Hippocampal formation (tissue), 2 donors: ENCODE measurements around the gene PEAK1.
A peak's percentile ranks its signal among the peaks of the same experiment; 100 is the strongest.

ENCODE experiments used
- DNase-seq, 2 donors: peaks; one replicate each; lab custom pipeline; 2025; lab: John Stamatoyannopoulos, UW

PEAK1 gene

GRCh38 chr15:77097921-77098320 is 322.0 kb downstream of the PEAK1 start:
- no peak for DNase-seq

DNA sequence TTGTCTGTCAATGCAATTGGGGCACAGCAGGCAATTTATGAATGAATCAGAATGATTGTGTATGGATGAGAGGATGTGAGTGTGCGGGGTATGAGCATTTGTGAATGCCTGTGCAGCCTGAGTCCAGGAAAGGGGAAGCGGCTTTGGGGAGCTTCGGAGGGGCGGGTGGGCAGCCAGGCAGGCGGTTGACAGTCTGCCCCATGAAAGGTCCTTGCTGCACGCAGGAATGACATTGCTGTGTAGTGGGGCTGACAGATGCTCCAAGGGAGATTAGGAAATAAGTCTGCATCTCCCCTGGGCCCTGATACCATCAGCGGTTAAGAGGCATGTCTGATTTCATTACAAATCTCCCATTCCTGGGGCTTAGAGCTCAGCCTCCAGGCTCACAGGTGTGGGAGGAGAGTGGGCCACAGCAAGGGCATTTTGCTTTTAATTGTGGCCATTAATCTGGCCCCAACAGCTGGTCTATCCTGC is 322.6 kb downstream of the PEAK1 start:
- DNase-seq, result no peak

GRCh38 chr15:77096541-77096940 is 323.4 kb downstream of the PEAK1 start:
- DNase-seq, result no peak

GRCh38 chr15:77096138-77096537 is 323.8 kb downstream of the PEAK1 start:
- no peak for DNase-seq

DNA sequence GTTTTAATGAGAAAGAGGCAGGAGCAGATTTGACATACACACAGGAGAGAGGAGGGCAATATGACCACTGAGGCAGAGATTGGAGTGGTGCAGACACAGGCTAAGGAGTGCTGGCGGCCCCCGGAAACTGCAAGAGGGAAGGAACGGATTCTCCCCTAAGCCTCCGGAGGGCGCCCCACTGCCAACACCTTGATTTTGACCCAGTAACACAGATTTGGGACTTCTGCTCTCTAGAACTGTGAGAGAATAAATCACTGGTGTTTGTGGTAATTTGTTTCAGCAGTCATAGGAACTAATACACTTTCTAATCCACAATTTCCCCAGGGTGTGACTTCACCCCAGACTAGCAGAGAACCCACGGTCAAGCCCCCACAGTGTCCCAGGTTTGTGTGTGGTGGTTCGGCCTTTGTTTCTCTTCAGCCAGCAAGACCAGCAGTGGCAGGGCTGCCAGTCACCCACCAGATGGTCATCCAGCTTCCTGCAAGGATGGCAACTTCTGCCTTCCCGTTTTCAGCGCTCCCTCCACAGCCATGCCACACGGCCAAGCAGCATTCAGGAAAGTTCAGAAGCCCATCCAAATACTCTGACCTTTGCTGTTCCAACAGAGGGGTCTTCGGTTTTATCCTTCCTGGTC is 325.4 kb downstream of the PEAK1 start:
- no peak for DNase-seq

DNA sequence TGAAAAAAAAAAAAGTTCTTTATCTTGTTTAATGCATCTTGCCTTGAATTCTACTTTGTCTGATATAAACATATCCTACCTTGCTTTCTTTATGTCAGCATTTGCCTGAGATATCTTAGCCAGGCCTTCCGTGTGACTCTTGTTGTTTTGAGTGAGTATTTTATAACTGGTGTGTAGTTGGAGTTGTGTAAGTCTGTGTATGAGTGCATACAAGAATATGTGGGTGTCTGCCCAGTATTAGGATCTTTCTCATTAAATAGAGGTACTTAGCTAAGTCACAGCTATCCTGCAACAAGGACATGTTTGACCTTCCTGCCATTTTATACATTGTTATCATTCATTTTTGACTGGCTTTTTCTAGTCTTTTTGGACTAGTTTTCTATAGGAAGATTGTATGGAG is 326.5 kb downstream of the PEAK1 start:
- no peak for DNase-seq

DNA sequence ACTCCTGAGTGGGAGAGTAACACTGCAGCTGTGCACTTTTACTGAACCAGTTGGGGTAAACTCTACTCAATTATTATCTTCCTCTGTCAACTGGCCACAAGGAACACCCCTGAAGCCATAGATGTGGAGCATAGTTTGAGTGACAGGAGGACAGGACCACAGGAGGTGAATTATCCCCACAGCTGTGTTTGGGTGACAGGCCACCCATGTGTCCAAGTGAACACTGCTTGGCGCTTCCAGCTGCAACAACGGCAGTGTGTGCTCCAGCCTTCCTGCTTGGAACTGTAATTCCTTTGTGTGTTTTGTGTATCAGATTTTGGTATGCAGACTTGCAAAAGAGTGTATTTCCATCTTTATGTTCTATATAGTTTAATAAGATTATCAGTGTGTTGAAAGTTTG is 328.8 kb downstream of the PEAK1 start:
- DNase-seq, result no peak

DNA sequence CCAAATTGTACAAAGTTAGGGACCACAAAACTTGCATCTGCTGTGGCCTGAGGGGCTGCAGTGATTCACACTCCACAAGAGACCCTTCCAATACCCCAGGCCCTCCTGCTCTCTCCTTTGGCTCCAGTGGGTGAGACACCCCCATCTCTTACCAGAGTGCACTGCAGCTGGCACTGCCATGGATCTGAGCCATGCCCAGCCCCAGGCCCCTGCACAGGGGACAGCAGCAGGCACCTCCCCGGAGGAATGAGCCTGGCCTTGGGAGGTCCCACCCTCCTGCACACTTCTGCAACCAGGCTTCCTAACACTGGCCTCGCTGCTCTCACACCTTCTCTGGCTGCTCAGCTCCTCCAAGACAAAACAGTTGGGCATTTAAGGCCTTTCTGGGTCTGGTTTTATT is 332.7 kb downstream of the PEAK1 start:
- no peak for DNase-seq

GRCh38 chr15:77085297-77085696 is 334.6 kb downstream of the PEAK1 start:
- no peak for DNase-seq

- DNase-seq, result no peak
Measured at GRCh38 chr15:77084436-77084835, 335.5 kb downstream of the PEAK1 start.

GRCh38 chr15:77083381-77084160 is 336.3 kb downstream of the PEAK1 start:
- peak; percentile 61 to 62 for DNase-seq

GRCh38 chr15:77081971-77082370 is 337.9 kb downstream of the PEAK1 start:
- DNase-seq, result no peak

DNA sequence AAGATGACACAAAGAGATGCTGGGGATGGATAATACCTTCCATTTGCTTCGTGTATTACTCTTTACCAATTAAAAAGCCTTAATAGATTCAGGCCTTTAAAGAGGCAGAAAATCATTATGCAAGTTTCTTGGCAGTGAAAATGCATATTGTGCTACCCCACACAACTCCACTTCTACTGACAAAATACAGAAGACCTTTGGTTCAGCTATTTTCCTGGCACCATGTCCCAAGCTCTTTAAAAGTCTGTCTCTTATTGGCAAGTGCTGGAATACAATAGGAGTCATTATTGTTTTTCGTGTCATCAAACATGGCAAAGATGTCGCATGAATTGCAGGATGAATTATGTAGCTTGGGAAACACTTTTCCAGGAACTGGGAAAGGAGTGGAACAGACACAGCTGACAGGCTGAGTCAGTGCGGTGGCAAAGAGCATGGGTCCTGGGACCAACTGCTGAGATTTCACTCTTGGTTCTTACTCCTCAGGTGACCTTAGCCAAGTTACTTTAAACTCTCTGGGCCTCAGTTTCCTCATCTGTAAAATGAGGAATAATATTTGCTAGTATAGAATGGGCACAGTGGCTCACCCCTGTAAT is 343.5 kb downstream of the PEAK1 start:
- DNase-seq, result peak in 1 of 2 donors; percentile 7

DNA sequence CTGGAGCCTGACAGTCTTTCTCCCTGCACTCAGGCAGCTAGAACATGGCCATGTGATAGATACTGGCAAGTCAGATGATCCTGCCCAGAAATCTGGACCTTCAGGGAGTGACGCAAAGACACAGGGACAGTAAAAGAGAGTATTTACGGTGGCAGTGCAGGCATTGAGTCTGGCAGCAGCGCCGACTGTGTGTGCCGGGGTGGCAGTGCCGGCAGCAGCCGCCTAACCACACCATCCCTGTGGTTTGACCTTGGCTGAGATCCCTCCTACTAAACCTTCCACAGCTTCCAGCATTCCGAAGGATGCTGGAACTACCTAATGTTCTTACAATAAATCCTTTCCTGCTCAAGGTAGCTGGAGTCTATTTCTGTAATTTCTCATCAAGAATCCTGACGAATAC is 344.4 kb downstream of the PEAK1 start:
- peak; percentile 20 to 26 for DNase-seq

DNA sequence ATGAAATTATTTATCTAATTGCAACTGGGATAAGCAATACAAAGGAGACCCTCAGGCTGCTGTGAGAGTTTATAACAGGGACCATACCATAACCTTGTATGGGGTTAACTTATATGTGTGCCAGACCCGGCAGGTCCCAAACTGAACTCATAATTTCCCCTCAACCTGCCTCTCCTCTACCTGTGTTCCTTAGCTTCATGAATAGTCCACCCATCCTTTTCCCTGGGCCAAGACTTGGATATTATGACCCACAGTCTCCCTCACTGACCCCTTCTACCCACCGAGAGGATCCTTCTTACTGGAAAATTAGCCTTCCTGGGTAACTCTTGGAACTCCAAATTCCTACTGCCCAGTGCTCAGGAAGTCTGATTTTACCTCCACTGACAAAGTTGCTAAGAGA is 345.6 kb downstream of the PEAK1 start:
- DNase-seq, result no peak

DNA sequence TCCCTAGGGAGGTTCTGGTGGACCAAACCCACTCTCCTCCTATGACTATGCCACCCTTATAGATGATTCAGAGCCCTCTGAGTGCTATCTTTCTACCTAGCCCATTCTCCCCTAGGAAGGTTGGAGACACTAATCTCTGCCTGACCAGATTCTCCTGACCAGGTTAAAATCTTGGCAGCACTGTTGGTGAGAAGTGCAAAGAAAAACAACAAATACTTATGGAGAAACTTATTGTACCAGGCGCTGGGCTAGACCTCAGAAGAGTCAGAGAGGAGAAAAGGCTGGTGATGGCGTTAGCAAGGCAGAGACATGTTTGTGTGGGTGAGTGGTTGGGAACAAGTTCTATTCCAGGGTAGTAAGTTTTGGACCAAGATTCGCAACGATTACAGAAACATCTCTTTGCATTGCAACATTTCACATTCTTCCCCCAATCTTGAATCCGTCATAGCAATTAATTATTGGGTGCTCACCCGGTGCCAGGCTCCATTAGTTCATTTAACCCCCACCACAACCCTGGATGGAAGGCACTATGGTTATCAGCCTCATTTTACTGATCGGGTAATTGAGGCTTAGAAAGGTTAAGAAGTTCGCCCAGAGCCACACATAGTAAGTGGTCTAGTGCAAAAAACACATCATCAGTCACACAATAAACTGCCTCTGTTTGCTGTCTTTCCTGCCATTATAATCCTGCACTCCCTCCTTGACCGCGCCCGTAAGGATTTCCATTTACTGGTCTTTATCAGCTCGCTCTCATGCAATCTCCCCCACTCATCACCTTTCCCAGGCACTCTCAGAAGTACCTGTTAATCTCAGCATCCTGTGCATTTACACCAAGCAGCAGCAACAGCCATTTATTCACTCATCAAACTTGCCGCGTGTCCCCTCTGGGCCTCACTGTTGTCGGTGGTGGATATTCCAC is 348.3 kb downstream of the PEAK1 start:
- no peak for DNase-seq

GRCh38 chr15:77070495-77071304 is 349.2 kb downstream of the PEAK1 start, which contains the start of gene TSPAN3:
TSPAN3 (minus strand) TSS chr15:77071109; CDS start chr15:77070954, 155 bp downstream.
- DNase-seq, result peak; percentile 86 to 93

GRCh38 chr15:77070180-77070494 is 349.8 kb downstream of the PEAK1 start:
- no peak for DNase-seq

- DNase-seq, result no peak
Measured at GRCh38 chr15:77069521-77070121, 350.3 kb downstream of the PEAK1 start.

- DNase-seq, result no peak
Measured at GRCh38 chr15:77068633-77069032, 351.3 kb downstream of the PEAK1 start.
